Measurements from ENCODE around the gene NLK. TPM values are rescaled to one million over a fixed set of nuclear protein-coding genes. Genes with fewer than 3 reads are reported as not detected.
"Not testable (repeated sequence)": the region's sequence is repeated elsewhere in the genome, so short reads cannot be mapped to it uniquely, and the experiment has no call there.

Gene NLK
- total RNA-seq, 1 donor from 2014 or later, result 17.5 TPM

- no peaks in the 10 kb centered on the region for H3K4me1 Mint-ChIP-seq (ENCODE audit: unreplicated experiment)
- peaks cover 4% of the 10 kb centered on the region for H3K36me3 Mint-ChIP-seq (ENCODE audit: unreplicated experiment)
- TF ChIP-seq CTCF (IDR thresholded peaks at IDR 0.05), result no peak
- DNase-seq (ENCODE audit: extremely low spot score, unreplicated experiment), result no peak
- no peak overlapping the region for H3K4me3 Mint-ChIP-seq (ENCODE audit: unreplicated experiment)
- H3K9me3 Mint-ChIP-seq (ENCODE audit: unreplicated experiment), result peaks cover under 1% of the 10 kb centered on the region
- H3K27ac Mint-ChIP-seq (ENCODE audit: unreplicated experiment), result no peak overlapping the region
- H3K27me3 Mint-ChIP-seq (ENCODE audit: unreplicated experiment), result no peaks in the 10 kb centered on the region
Observed at GRCh38 chr17:28204244-28204643, 161.8 kb downstream of the NLK start.

GRCh38 chr17:28204751-28205150 lies 162.3 kb downstream of the NLK start:
- Mint-ChIP-seq H3K36me3 (ENCODE audit: unreplicated experiment) (peaks cover 6% of the 10 kb centered on the region), H3K27me3 (ENCODE audit: unreplicated experiment) (no peaks in the 10 kb centered on the region), H3K27ac (ENCODE audit: unreplicated experiment) (no peak overlapping the region), H3K4me1 (ENCODE audit: unreplicated experiment) (no peaks in the 10 kb centered on the region), H3K4me3 (ENCODE audit: unreplicated experiment) (no peak overlapping the region), H3K9me3 (ENCODE audit: unreplicated experiment) (peaks cover 4% of the 10 kb centered on the region)
- no peak for TF ChIP-seq CTCF (IDR thresholded peaks at IDR 0.05)
- no peak for DNase-seq (ENCODE audit: extremely low spot score, unreplicated experiment)

GRCh38 chr17:28206292-28206691 lies 163.8 kb downstream of the NLK start:
- H3K9me3 Mint-ChIP-seq (ENCODE audit: unreplicated experiment), result peaks cover 13% of the 10 kb centered on the region

GRCh38 chr17:28211811-28212210 lies 169.3 kb downstream of the NLK start:
- no peak overlapping the region for H3K27ac Mint-ChIP-seq (ENCODE audit: unreplicated experiment)
- H3K36me3 Mint-ChIP-seq (ENCODE audit: unreplicated experiment), result peaks cover 9% of the 10 kb centered on the region
- no peak for TF ChIP-seq CTCF (IDR thresholded peaks at IDR 0.05)
- H3K9me3 Mint-ChIP-seq (ENCODE audit: unreplicated experiment), result peaks cover 25% of the 10 kb centered on the region
- DNase-seq (ENCODE audit: extremely low spot score, unreplicated experiment), result no peak
- no peak overlapping the region for H3K4me3 Mint-ChIP-seq (ENCODE audit: unreplicated experiment)
- no peaks in the 10 kb centered on the region for H3K27me3 Mint-ChIP-seq (ENCODE audit: unreplicated experiment)
- peaks cover 4% of the 10 kb centered on the region for H3K4me1 Mint-ChIP-seq (ENCODE audit: unreplicated experiment)

More at GRCh38 chr17:28206292-28206691, 163.8 kb downstream of the NLK start:
- H3K36me3 Mint-ChIP-seq (ENCODE audit: unreplicated experiment), result peaks cover 4% of the 10 kb centered on the region
- no peaks in the 10 kb centered on the region for H3K4me1 Mint-ChIP-seq (ENCODE audit: unreplicated experiment)
- H3K4me3 Mint-ChIP-seq (ENCODE audit: unreplicated experiment), result no peak overlapping the region
- DNase-seq (ENCODE audit: extremely low spot score, unreplicated experiment), result no peak
- H3K27me3 Mint-ChIP-seq (ENCODE audit: unreplicated experiment), result no peaks in the 10 kb centered on the region
- no peak overlapping the region for H3K27ac Mint-ChIP-seq (ENCODE audit: unreplicated experiment)
- no peak for TF ChIP-seq CTCF (IDR thresholded peaks at IDR 0.05)

GRCh38 chr17:28213578-28213977 lies 171.1 kb downstream of the NLK start:
- not testable (repeated sequence) for H3K36me3 Mint-ChIP-seq (ENCODE audit: unreplicated experiment); H3K4me1 Mint-ChIP-seq (ENCODE audit: unreplicated experiment); DNase-seq (ENCODE audit: extremely low spot score, unreplicated experiment); H3K27me3 Mint-ChIP-seq (ENCODE audit: unreplicated experiment); H3K27ac Mint-ChIP-seq (ENCODE audit: unreplicated experiment); H3K4me3 Mint-ChIP-seq (ENCODE audit: unreplicated experiment)
- H3K9me3 Mint-ChIP-seq (ENCODE audit: unreplicated experiment), result peaks cover 25% of the 10 kb centered on the region

GRCh38 chr17:28216052-28216451 lies 173.6 kb downstream of the NLK start:
- H3K9me3 Mint-ChIP-seq (ENCODE audit: unreplicated experiment), result peaks cover 13% of the 10 kb centered on the region

More at GRCh38 chr17:28216052-28216451, 173.6 kb downstream of the NLK start:
- Mint-ChIP-seq H3K27me3 (ENCODE audit: unreplicated experiment) (no peaks in the 10 kb centered on the region), H3K36me3 (ENCODE audit: unreplicated experiment) (peaks cover 5% of the 10 kb centered on the region), H3K4me3 (ENCODE audit: unreplicated experiment) (no peak overlapping the region), H3K27ac (ENCODE audit: unreplicated experiment) (no peak overlapping the region), H3K4me1 (ENCODE audit: unreplicated experiment) (peaks cover 4% of the 10 kb centered on the region)
- no peak for TF ChIP-seq CTCF (IDR thresholded peaks at IDR 0.05)
- peak; percentile 21 for DNase-seq (ENCODE audit: extremely low spot score, unreplicated experiment)
